ENCODE measurements around the gene FLVCR1.
"Not testable (repeated sequence)": the region's sequence is repeated elsewhere in the genome, so short reads cannot be mapped to it uniquely, and the experiment has no call there.

The FLVCR1 gene

GRCh38 chr1:212884592-212884991 is 26.5 kb downstream of the FLVCR1 start:
- no peak for TF ChIP-seq CTCF (IDR thresholded peaks at IDR 0.05; ENCODE audit: low read depth, low read length, missing control alignments)
- no peaks in the 10 kb centered on the region for H3K27me3 ChIP-seq (replicated peaks)
- H3K36me3 ChIP-seq (replicated peaks), result peaks cover 37% of the 10 kb centered on the region
- H3K4me3 ChIP-seq (ENCODE audit: low read depth, low read length), result no peak overlapping the region
- DNase-seq, result no peak
- H3K27ac ChIP-seq, result no peak overlapping the region
- in situ Hi-C loops (cut with HindIII; ENCODE audit: low pct_ligation_motif_present, low sequenced_read_pairs), result no loop called here

- Histone ChIP-seq H3K27ac (no peak overlapping the region), H3K36me3 (replicated peaks) (peaks cover 54% of the 10 kb centered on the region), H3K27me3 (replicated peaks) (no peaks in the 10 kb centered on the region), H3K4me3 (ENCODE audit: low read depth, low read length) (no peak overlapping the region)
- no peak for TF ChIP-seq CTCF (IDR thresholded peaks at IDR 0.05; ENCODE audit: low read depth, low read length, missing control alignments)
- in situ Hi-C loops (cut with HindIII; ENCODE audit: low pct_ligation_motif_present, low sequenced_read_pairs), result no loop called here
- no peak for DNase-seq
Observed at GRCh38 chr1:212892108-212892507, 34.0 kb downstream of the FLVCR1 start.

- Histone ChIP-seq H3K27ac (no peak overlapping the region), H3K27me3 (replicated peaks) (no peaks in the 10 kb centered on the region), H3K36me3 (replicated peaks) (peaks cover 16% of the 10 kb centered on the region), H3K4me3 (ENCODE audit: low read depth, low read length) (no peak overlapping the region)
- in situ Hi-C loops (cut with HindIII; ENCODE audit: low pct_ligation_motif_present, low sequenced_read_pairs), result no loop called here
- no peak for DNase-seq
- no peak for TF ChIP-seq CTCF (IDR thresholded peaks at IDR 0.05; ENCODE audit: low read depth, low read length, missing control alignments)
Observed at GRCh38 chr1:212899845-212900244, 41.8 kb downstream of the FLVCR1 start.

- Histone ChIP-seq H3K27ac (no peak overlapping the region), H3K36me3 (replicated peaks) (peaks cover 10% of the 10 kb centered on the region), H3K4me3 (ENCODE audit: low read depth, low read length) (no peak overlapping the region), H3K27me3 (replicated peaks) (no peaks in the 10 kb centered on the region)
- TF ChIP-seq CTCF (IDR thresholded peaks at IDR 0.05; ENCODE audit: low read depth, low read length, missing control alignments), result no peak
- in situ Hi-C loops (cut with HindIII; ENCODE audit: low pct_ligation_motif_present, low sequenced_read_pairs), result no loop called here
- no peak for DNase-seq
Observed at GRCh38 chr1:212901290-212901689, 43.2 kb downstream of the FLVCR1 start.

- Histone ChIP-seq H3K27me3 (replicated peaks) (no peaks in the 10 kb centered on the region), H3K36me3 (replicated peaks) (peaks cover 7% of the 10 kb centered on the region), H3K27ac (no peak overlapping the region), H3K4me3 (ENCODE audit: low read depth, low read length) (no peak overlapping the region)
- in situ Hi-C loops (cut with HindIII; ENCODE audit: low pct_ligation_motif_present, low sequenced_read_pairs), result no loop called here
- TF ChIP-seq CTCF (IDR thresholded peaks at IDR 0.05; ENCODE audit: low read depth, low read length, missing control alignments), result no peak
- DNase-seq, result no peak
Observed at GRCh38 chr1:212902054-212902453, 44.0 kb downstream of the FLVCR1 start.

- DNase-seq, result no peak
- TF ChIP-seq CTCF (IDR thresholded peaks at IDR 0.05; ENCODE audit: low read depth, low read length, missing control alignments), result no peak
- in situ Hi-C loops (cut with HindIII; ENCODE audit: low pct_ligation_motif_present, low sequenced_read_pairs), result no loop called here
- peaks cover 1% of the 10 kb centered on the region for H3K36me3 ChIP-seq (replicated peaks)
- H3K27ac ChIP-seq, result no peak overlapping the region
- H3K4me3 ChIP-seq (ENCODE audit: low read depth, low read length), result no peak overlapping the region
- H3K27me3 ChIP-seq (replicated peaks), result no peaks in the 10 kb centered on the region
Observed at GRCh38 chr1:212903664-212904063, 45.6 kb downstream of the FLVCR1 start.

GRCh38 chr1:212908071-212908470 is 50.0 kb downstream of the FLVCR1 start:
- H3K36me3 ChIP-seq (replicated peaks); H3K27ac ChIP-seq; H3K4me3 ChIP-seq (ENCODE audit: low read depth, low read length); in situ Hi-C loops (cut with HindIII; ENCODE audit: low pct_ligation_motif_present, low sequenced_read_pairs); H3K27me3 ChIP-seq (replicated peaks); DNase-seq: not testable (repeated sequence)

Measured in brain microvascular endothelial cell (primary cell).